Liver (tissue), 9 donors: ENCODE data around the gene EPC1. TPM values are rescaled to one million over a fixed set of nuclear protein-coding genes. Genes with fewer than 3 reads are reported as not detected.

Source experiments
- DNase-seq: peaks from one replicate; pipeline ENCODE4 v3.0.0-alpha.2; 2017; ENCODE audit warnings: low spot score
- H3K27ac ChIP-seq, 2 donors: one replicate each; pipeline ENCODE4 v1.7.0; 2013; ENCODE audit warnings: inconsistent platforms in 2 of 2, low read length in 2 of 2, control low read depth in 1 of 2, low read depth in 1 of 2, mild to moderate bottlenecking in 1 of 2
- H3K27me3 ChIP-seq, 4 donors: one replicate each; pipeline versions ENCODE4 v1.6.1 to v1.7.0; 2013; ENCODE audit warnings: low read length in 3 of 4, inconsistent platforms in 1 of 4, mild to moderate bottlenecking in 1 of 4, moderate library complexity in 1 of 4; ENCODE audit not compliant: control insufficient read depth in 4 of 4, insufficient read depth in 4 of 4
- H3K36me3 ChIP-seq, 4 donors: one replicate each; pipeline versions ENCODE4 v1.6.1 to v1.7.0; 2013; ENCODE audit warnings: low read length in 3 of 4, mild to moderate bottlenecking in 3 of 4, low read depth in 1 of 4, moderate library complexity in 1 of 4; ENCODE audit not compliant: control insufficient read depth in 4 of 4, insufficient read depth in 3 of 4
- H3K4me1 ChIP-seq, 4 donors: one replicate each; pipeline versions ENCODE4 v1.6.1 to v1.7.0; 2013; ENCODE audit warnings: low read length in 3 of 4, mild to moderate bottlenecking in 3 of 4, moderate library complexity in 1 of 4; ENCODE audit not compliant: control insufficient read depth in 4 of 4, insufficient read depth in 4 of 4
- H3K4me3 ChIP-seq, 3 donors: one replicate each; pipeline versions ENCODE4 v1.6.1 to v1.7.0; 2013; ENCODE audit warnings: low read length in 3 of 3, control low read depth in 1 of 3, low read depth in 1 of 3, mild to moderate bottlenecking in 1 of 3
- H3K9ac ChIP-seq, 2 donors: one replicate each; pipeline ENCODE4 v1.7.0; 2013; ENCODE audit warnings: low read length in 2 of 2, mild to moderate bottlenecking in 2 of 2, moderate library complexity in 2 of 2, control low read depth in 1 of 2, low read depth in 1 of 2
- H3K9me3 ChIP-seq, 4 donors: one replicate each; pipeline versions ENCODE4 v1.6.1 to v1.7.0; 2013; ENCODE audit warnings: low read length in 3 of 4; ENCODE audit not compliant: control insufficient read depth in 4 of 4
- ATF3 ChIP-seq: IDR thresholded peaks from 2 replicates; pipeline ENCODE4 v1.6.1; 2016; ENCODE audit warnings: antibody characterized with exemption
- CTCF ChIP-seq: fragments of 150-350 bp; IDR thresholded peaks from 2 replicates; pipeline ENCODE4 v1.5.1; 2017; ENCODE audit warnings: improper control_type of control experiment, low read depth, low read length; ENCODE audit not compliant: missing input control
- EGR1 ChIP-seq, 2 donors: IDR thresholded peaks; 2 replicates each; pipeline ENCODE4 v1.6.1; 2016 to 2018; ENCODE audit warnings: antibody characterized with exemption in 2 of 2, low read depth in 2 of 2
- FOXA1 ChIP-seq: IDR thresholded peaks from 2 replicates; pipeline ENCODE4 v1.6.1; 2016; ENCODE audit warnings: antibody characterized with exemption
- GABPA ChIP-seq, 2 donors: IDR thresholded peaks in 1 of 2; conservative IDR thresholded peaks in 1 of 2; 2 replicates each; pipeline ENCODE4 v1.6.1; 2016; ENCODE audit warnings: antibody characterized with exemption in 2 of 2, mild to moderate bottlenecking in 1 of 2, moderate library complexity in 1 of 2
- HNF4G ChIP-seq: IDR thresholded peaks from 2 replicates; pipeline ENCODE4 v1.6.1; 2016; ENCODE audit warnings: antibody characterized with exemption
- JUND ChIP-seq, 2 donors: IDR thresholded peaks; 2 replicates each; pipeline ENCODE4 v1.6.1; 2016; ENCODE audit warnings: antibody characterized with exemption in 2 of 2
- MAX ChIP-seq: IDR thresholded peaks from 2 replicates; pipeline ENCODE4 v1.6.1; 2016; ENCODE audit warnings: antibody characterized with exemption
- NR2F2 ChIP-seq: IDR thresholded peaks from 2 replicates; pipeline ENCODE4 v1.6.1; 2016; ENCODE audit warnings: antibody characterized with exemption
- RAD21 ChIP-seq, 2 donors: IDR thresholded peaks; 2 replicates each; pipeline ENCODE4 v1.6.1; 2016; ENCODE audit warnings: antibody characterized with exemption in 2 of 2, mild to moderate bottlenecking in 2 of 2
- RXRA ChIP-seq, 2 donors: IDR thresholded peaks; 2 replicates each; pipeline ENCODE4 v1.6.1; 2017 to 2018; ENCODE audit warnings: antibody characterized with exemption in 2 of 2, mild to moderate bottlenecking in 1 of 2
- SP1 ChIP-seq: IDR thresholded peaks from 2 replicates; pipeline ENCODE4 v1.6.1; 2018; ENCODE audit warnings: antibody characterized with exemption, mild to moderate bottlenecking
- TAF1 ChIP-seq: conservative IDR thresholded peaks from 2 replicates; pipeline ENCODE4 v1.6.1; 2016; ENCODE audit warnings: antibody characterized with exemption, mild to moderate bottlenecking
- YY1 ChIP-seq: IDR thresholded peaks from 2 replicates; pipeline ENCODE4 v1.6.1; 2016; ENCODE audit warnings: antibody characterized with exemption, mild to moderate bottlenecking
- ZBTB33 ChIP-seq: IDR thresholded peaks from 2 replicates; pipeline ENCODE4 v1.6.1; 2016; ENCODE audit warnings: antibody characterized with exemption
- WGBS: extraction: QIAGEN DNeasy Blood & Tissue Kit; methylation state at CpG from one replicate; pipeline ENCODE4 v1.1.7; 2013; 5-methylcytosine and 5-hydroxymethylcytosine counted together
- polyA plus RNA-seq, 2 donors: library from polyadenylated mRNA; stranded (reverse) in 1 of 2; unstranded in 1 of 2; fragments of 200-250 nt in 1 of 2; fragments of >200 nt in 1 of 2; fragmentation: Nextera tagmentation in 1 of 2; extraction: Ambion mirVana in 1 of 2; gene quantifications; one replicate each; pipeline versions ENCODE4 v1.2.1 to v1.2.3, GENCODE V29; 2013 to 2015
- total RNA-seq, 2 donors: library from RNA; depleted of rRNA; stranded (reverse); fragments of >200 nt; gene quantifications; one replicate each; pipeline ENCODE4 v1.2.3, GENCODE V29; 2014
- donor health status: healthy.
- donor health status: healthy.
- donor health status: healthy.
- donor health status: healthy.
- donor health status: healthy.

EPC1 gene
- total and polyA plus RNA-seq, 4 donors = 5.6 to 30.9 (median 16.0) TPM

GRCh38 chr10:32326119-32326518 lies 20.8 kb downstream of the EPC1 start:
- Histone ChIP-seq H3K4me1 (peaks cover 2 to 42% (median 7%) of the 10 kb centered on the region in 4 donors), H3K27me3 (no peaks in the 10 kb centered on the region), H3K9me3 (no peaks in the 10 kb centered on the region), H3K9ac (no peak overlapping the region), H3K4me3 (no peak overlapping the region), H3K36me3 (peaks cover 0 to 2% (median 0%) of the 10 kb centered on the region in 4 donors), H3K27ac (no peak overlapping the region)
- DNase-seq = no peak
- WGBS = 60% methylated on average over 4 of the region's 4 CpGs
- TF ChIP-seq CTCF = no peak

- Histone ChIP-seq H3K27ac (no peak overlapping the region), H3K27me3 (no peaks in the 10 kb centered on the region), H3K36me3 (peaks cover 0 to 2% (median 0%) of the 10 kb centered on the region in 4 donors), H3K4me3 (no peak overlapping the region), H3K4me1 (peaks cover 6 to 34% (median 8%) of the 10 kb centered on the region in 4 donors), H3K9ac (peak overlapping the region in 1 of 2 donors; percentile 18), H3K9me3 (no peaks in the 10 kb centered on the region)
- 63% methylated on average over 2 of the region's 2 CpGs for WGBS
- TF ChIP-seq HNF4G (no peak), ZBTB33 (no peak), CTCF (no peak), RAD21 (IDR thresholded peaks at IDR 0.05) (no peak), FOXA1 (no peak), MAX (no peak), GABPA (IDR thresholded peaks at IDR 0.05 in 1 of 2, conservative IDR thresholded peaks at IDR 0.05 in 1 of 2) (no peak), RXRA (IDR thresholded peaks at IDR 0.05) (no peak), NR2F2 (no peak), YY1 (no peak), SP1 (no peak), JUND (IDR thresholded peaks at IDR 0.05) (no peak), TAF1 (no peak), ATF3 (no peak), EGR1 (IDR thresholded peaks at IDR 0.05; ENCODE audit: low read depth in 2 of 2) (no peak)
- no peak for DNase-seq
Measured at GRCh38 chr10:32323051-32323450, 23.9 kb downstream of the EPC1 start.
